ENCODE measurements around the gene SLC1A3. TPM values are rescaled to one million over a fixed set of nuclear protein-coding genes. Genes with fewer than 3 reads are reported as not detected.

The SLC1A3 gene
- polyA plus RNA-seq, 1 donor = 23.2 TPM

DNA sequence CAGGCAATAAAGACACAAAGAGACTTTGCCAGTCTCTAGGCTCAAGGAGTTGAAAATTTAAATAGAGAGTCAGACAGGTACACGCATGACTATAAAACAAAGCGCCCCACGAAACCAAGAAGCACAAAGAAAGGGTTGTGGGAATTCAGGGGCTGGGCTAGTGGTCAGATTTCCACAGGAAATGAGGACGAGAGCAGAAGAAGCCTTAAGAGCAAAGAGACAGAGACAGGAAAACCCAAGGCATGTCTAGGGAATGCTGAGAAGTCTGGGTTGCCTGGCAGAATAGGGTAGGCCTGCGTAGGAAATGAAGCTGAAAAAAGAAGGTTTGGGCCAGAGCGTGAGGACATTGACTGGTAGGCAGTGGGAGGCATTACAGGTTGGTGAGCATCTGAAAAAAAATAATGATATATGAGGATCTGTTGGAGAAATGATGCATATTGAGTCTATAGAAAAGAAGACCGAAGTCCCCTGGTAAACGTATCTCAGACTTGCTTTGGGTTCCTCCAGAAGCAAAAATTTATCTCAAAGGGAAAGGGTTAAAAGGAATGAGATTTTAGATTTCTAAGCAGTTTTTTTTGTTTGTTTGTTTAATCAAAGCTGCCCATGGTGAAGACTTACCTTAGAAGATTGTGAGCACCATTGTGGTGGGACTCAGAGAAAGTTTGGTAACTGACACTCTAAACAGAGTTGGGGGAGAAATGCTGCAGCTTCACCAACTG, 51.8 kb downstream of the SLC1A3 start:
- DNase-seq = no peak

DNA sequence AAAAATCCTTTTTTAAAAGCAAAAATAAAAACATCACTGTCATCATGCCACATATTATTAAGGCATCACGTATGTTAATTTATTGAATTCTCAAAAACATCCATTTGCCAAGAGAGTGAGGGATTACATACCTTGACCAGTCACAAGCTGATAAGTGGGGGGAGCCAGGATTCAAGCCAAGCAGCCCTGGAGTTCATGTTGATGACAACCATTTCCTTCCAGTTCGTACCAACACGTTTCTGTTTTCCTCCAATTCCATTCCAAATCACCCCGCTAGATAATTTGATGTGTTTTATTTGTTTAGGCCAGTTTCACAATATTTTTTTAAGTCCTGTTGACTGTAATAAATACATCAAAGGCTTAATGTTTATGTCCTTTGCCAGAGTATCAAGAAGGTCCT, 53.0 kb downstream of the SLC1A3 start:
- no peak for DNase-seq

DNA sequence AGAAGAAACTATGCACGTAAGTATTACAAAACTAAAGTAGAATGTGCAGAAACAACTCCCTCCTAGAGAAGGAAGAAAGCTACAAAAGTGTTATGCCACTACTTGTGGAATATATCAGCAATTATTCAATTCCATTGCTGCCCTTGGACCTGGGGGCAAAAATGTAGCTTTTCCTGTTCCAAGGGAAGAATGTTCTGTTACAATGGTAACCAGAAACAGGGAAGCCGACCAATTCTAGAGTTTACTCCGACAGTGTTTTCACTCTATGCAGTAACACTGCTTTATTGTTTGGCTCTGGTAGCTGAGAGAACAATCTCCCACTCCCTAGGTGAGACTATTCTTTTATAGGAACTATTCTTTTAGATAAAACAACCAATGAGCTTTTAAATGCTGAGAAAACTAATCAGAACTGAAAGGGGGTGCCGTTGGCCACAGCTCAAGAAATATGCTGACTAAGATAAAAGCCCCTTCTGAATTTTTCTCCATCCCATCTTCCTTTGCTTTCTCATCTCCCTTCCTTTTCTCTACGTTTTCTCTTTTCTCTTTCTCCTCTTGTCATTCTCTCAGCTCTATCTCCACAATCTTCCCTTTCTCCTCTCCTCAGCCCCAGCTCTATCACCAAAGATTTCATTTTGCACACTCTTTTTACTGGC, 54.1 kb downstream of the SLC1A3 start:
- no peak for DNase-seq

DNA sequence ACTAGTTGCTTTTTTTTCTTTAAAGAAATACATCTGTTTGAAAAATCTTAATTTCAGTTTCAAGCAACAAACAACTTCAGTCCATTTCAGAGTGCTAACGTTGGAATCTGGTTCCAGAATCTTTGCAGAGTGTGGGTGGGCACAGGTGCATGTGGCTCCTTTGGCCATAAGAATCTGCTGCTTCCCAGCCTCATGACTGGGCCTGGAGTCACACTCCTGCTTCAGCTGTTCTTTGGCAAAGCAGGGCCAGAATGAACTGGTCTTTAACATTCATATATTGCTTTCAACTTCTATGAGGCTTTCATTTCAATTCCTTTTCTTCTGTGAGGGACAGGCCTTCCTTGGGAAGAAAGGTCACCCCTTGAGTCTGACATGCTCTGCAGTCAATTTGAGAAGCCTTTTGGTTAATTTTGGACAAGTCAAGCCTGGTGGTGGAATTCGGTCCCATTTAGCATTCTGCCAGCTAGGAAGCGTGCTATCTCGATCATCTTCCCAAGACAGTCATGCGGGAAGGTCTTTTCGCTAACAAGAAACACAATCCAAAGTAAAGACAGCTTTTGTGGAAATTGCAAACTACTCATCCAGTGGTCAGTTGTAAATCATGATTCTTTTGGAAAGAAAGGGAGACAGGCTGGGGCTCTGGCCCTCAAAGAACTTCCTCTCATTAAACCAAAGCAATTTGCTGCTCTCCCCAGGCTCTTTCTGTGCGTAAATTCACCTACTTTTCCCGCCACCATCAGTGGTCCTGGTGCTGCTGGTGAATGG, 55.2 kb downstream of the SLC1A3 start:
- peak; percentile 32 for DNase-seq

DNA sequence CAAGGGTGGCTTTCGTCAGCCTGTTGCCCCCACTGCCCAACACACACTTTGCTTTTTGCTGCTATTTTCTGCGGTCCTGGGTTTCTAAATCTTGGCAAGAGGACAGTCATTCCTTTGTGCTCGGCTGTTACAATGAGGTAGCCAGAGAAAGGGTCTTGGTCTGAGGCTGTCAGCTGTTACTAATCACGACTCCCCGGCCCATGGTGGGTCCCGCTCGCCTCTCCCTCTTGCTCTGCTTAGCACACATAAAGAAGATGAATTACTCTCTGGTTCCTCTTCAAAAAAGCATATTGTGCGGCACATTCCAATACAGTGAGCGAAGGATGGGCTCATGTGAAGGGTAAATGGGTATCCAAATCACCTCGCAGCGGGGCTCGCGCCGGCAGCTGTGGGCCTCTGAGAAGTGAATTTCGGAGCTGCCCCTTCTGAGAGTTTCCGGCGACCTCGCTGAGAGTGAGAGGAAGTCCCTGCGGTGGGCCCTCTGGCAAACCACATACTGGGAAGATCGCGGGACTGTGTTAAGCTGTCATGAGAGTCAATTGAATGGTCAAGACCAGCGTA, 56.0 kb downstream of the SLC1A3 start:
- DNase-seq = no peak

DNA sequence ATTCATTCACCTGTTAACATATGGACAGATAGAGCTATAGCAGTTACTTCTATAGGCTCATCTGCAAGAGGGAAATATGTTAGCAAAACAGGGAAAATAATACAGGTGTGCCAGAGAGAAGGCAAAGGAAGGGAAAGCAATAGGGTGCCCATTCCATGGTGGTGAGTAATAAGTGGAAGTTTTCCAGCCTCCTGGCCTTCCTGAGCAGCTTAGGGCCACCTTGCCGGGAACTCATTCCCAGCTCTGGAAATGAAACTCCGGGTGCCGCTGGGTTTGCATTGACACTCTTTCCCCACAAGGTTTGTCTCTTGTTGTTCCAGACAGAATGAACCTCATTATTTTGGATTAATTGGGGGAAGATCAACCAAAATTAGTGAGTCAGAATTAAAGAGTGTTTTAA, 58.4 kb downstream of the SLC1A3 start:
- DNase-seq = no peak

DNA sequence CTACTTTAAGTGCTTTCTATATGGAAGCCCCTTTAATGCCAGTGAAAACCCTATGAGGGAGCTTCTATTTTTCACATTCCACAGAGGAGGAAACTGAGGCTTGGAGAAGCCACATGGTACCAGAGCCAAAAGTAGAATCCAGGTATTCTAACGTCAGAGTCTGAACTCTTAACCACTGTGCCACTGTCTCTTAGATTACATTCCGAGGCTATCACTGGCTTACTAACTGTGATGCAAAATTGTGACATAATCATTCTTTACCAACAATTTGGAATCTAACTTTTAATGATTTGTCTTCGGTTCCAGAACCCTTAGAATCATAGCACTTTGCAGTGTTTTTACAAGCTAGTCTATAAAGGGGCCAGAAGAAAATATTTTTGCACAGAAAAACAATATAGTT, 59.2 kb downstream of the SLC1A3 start:
- no peak for DNase-seq

DNA sequence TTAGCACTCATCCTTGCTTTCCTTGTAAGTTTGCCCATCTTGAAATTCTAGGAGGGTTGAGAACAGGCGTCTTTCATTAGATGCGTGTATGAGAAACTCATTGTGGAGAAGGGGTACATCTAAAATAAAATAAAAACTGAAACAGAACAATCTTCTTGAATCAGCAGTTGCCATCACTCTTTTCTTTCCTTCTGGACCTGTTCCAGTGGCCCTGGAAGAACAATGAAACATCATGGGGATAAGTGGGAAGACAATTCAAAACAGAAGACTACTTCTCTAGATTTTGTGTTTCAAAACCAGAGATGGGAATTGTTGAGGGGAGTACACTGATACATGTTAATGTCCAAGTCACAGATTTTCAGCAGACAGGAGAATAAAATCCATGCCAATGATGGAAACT, 59.9 kb downstream of the SLC1A3 start:
- no peak for DNase-seq

DNA sequence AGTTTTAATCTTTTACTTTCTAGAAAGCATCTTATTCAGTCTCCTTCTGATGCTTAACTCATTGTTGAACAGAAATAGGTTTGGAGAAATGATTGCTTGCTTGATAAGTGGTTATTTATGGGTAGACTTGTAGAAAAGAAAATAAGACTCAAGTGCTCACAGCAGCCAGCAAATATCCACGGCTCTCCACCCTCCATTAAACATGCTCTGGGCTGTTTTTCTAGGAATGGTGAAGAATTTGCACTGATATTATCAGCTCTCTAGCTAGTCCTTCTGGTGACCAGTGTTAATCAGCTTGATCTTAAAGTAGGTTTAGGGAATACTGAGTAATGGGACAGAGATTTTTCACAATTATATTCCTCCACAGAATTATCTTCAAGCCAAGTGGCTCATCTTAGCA, 60.6 kb downstream of the SLC1A3 start:
- DNase-seq = no peak

DNA sequence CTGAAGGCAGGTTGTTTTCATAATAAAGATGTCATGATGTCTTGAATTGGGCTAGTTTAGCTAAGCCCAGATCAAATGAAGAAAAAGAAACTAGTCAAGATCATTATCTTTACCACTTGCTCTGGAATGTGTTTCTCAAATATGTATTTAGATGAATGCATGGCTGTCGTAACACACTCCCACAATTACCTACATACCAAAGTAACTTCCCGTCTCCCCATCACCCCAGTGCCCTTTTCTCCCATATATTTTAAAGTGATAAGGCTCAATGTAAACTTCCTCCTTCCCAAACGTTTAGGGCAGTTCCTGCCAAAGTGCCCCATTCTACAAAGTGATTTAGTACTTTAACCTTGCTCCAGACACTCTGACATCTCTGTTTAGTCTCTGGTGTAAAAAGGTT, 61.4 kb downstream of the SLC1A3 start:
- no peak for DNase-seq

DNA sequence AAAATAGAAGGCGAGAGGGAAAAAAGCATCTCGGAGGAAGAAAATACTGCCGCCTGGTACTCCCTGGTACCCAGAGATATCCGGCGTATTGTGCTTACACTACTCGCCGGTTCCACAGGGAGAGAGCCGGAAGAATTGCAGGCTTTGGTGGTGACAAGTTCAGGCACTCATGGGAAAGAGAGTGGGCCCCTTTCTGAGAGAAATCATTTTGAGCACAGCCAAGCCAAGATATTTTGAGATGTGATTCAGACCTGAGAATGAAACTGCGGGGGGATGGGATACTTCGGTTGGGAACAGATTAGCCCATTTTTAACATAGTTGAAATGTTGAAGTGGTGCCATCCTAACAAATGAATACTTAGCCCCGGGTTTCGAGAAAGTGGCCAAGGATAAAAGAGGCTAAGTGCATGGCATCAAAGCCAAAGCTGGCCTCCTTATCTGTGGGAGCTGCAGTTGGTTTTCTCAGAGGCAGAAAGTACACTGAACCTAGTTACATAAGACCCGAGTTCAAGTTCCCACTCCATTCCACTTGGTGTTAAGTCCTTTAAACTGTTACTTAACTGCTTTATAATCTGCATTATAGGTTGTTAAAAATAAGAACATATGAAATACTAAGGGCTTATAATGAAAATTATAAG, 62.7 kb downstream of the SLC1A3 start:
- DNase-seq = no peak

DNA sequence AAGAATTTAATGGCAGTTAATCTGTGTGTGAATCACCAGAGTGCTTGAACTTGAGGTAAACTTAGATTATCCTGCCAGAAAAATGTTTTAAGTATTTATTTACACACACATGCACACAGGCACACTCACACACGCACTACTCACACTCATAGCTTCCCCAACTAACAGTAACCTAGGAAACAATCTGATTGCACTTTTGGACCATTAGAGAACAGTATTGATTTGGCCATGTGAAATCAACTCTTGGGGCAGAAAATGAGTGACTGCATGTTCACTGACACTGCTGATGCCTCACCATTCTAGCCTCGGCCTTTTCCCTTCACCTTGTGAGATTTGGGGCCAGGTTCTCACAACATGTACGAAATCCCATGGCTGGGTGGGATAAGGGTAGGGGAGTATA, 64.1 kb downstream of the SLC1A3 start:
- no peak for DNase-seq

DNA sequence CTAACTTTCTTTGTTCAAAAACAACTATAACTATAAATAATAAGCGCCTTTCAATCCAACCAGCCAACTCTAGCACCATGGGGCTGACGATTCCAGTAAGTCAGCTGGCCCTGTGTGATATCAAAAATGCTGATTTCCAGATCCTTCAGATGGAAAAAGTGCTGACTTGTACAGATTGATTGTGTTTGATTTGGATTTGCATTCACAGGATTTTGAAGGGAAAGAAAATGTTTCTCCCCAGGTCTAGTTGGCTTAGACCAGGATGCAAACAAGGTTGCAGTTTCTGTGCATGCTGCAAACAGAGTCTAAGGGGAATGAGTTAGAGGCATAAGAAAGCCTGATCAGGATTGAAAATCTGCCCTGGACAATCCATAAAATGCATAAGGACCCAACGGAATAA, 68.9 kb downstream of the SLC1A3 start:
- DNase-seq = no peak

DNA sequence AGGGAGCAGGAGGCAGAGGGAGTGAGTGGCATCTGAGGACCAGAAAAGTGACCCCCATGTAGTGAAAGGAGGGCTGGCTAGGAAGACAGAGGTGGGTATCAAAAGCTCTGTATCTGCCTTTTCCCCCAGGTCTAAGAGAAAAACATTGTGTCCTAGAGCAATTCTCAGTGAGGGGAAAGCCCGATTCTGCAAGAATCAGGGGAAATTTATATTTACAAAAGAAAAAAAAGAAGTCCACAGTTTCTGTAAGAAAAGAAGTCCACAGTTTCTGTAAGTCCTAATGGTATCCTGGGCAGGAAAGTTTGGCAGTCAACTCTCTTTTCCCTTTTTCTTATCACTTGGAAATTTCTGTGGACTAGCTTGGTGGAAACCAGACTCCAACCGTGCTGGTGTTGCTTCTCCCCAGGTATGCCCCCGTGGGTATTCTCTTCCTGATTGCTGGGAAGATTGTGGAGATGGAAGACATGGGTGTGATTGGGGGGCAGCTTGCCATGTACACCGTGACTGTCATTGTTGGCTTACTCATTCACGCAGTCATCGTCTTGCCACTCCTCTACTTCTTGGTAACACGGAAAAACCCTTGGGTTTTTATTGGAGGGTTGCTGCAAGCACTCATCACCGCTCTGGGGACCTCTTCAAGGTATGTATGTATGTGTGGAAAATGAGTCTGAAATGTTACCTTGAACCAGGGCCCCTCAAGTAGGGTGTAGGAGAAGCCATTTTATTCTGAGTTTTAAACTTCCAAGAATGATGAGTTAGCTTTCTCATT, 73.0 kb downstream of the SLC1A3 start:
- no peak for DNase-seq

DNA sequence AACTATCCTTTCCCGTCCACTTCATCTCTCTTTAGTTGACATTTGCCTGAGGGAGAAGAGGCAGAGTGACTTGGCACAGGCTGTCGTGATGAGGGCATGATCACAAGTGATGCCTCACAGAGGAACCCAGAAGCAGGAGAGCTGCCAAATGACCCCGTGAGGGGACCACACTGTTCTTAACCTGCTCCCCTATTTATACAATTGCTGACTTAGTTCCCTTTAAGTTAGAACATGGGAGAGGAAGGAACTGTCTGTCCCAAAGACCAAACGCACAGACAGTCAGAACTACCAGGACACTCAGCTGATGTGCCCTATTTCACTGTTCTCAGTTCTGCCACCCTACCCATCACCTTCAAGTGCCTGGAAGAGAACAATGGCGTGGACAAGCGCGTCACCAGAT, 73.7 kb downstream of the SLC1A3 start:
- no peak for DNase-seq

DNA sequence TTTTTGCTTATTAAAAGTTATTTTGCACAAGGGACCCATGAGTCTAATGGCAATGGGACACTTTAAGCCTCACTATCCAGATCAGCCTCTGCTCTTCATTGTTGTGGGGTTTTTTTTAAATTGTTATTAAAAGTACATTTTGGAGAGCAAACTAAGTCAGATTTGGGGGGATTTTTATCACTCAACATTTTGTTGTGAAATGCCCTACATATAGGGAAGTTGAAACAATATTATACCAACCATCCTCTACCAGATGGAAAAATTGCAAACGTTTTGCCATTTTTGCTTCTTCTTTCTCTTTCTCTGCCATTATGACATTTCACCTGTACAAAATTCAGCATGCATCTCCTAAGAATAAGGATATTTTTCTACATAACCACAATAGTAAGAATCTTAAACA, 75.3 kb downstream of the SLC1A3 start:
- no peak for DNase-seq

DNA sequence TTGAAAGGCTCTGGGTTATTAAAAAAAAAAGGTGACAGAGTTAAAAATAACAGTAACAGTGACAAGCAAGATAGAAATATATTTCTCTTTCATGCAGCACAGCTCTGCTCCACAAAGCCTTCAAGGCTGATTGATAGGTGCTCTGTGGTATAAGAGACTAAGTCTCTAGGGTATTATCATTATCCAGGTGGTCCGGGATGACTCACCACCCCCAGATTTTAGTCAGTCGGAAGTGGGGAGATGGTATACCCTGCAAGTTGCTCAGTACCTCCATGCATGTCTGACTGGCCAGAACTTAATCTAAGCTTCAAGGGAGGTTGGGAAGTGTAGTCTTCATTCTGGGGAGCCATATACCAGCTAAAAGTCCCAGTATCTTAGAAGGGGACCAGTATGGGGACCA, 76.1 kb downstream of the SLC1A3 start:
- no peak for DNase-seq

DNA sequence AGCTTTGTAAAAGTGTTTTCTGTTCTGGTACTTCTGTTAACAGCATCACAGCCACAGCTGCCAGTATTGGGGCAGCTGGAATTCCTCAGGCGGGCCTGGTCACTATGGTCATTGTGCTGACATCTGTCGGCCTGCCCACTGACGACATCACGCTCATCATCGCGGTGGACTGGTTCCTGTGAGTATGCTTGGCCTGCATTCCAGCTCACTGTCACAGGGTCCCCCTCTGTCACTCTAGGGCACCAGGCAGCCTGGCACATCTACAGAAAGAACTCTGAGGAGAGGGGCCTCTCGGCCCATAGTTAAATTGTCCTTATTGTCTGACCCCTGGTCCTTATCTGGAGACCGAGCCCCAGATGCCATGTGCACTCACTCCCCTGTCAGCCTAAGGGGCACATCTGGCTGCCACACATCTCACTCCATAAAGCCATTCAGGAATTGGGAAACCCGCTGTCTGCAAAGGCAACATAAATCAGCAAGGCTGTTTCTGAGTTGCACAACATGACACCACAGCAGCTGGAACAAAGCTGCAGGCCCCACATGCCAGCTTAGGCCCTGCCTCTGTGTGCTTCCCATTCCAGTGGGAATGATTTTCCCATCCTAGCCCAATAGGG, 77.5 kb downstream of the SLC1A3 start:
- no peak for DNase-seq

DNA sequence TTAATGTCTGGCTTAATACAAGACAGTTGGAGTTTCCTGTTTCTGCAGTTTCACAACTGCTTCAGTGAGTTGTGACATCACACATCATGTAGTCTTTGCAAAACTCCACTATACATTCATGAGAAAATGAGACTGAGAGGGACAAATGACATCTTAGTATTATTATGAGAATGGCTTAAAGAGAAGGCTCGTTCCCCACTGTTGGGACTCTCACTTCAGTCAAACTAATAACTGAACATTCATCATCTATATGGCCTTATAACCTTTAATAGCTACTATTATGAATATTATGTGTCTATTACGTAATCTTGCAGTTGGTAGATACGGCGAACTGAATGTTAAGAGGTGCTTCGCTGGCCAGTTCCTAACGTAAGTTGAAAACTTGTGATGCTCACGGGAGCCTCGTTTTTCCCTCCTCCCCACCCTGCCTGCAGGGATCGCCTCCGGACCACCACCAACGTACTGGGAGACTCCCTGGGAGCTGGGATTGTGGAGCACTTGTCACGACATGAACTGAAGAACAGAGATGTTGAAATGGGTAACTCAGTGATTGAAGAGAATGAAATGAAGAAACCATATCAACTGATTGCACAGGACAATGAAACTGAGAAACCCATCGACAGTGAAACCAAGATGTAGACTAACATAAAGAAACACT, 79.4 kb downstream of the SLC1A3 start:
- DNase-seq = no peak

DNA sequence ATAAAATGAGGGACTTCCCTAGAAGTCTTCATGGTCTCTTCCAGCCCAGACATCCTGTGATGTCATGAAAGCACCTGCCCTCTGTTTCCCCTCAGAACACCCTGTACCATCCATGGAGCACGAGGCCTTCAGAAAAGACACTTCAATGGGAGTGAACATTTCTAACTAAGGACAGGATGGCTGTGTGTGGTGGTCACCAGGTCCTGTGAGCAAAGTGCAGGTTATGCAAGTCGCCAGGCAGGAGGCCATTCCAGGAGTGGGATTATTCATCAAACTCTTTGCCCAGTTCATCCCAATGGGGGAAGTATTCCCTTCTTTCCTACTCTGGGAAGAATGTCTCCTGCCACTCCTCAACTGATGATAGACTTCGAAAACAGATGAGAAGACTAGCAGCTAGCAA, 80.5 kb downstream of the SLC1A3 start:
- DNase-seq = no peak

DNA sequence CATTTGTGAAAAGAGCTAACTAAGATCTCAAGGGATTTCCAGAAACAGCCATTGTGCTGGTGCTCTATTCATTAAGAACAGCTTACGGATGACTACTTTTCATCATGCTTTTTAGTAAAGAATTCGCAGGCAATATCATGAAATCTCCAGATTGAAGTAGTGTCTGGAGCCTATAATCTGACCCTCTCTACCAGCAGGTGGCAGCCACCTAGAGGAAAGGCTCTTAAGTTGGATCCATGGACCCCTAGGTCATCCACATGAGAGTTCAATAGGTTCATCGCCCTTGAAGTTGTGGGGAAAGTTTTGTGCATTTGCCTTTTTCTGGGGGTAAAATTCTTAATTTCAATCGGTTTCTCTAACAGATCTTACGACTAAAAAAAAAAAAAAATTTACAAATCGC, 82.3 kb downstream of the SLC1A3 start:
- no peak for DNase-seq

Measured in hindlimb muscle (tissue), 1 donor.